Right lobe of liver (tissue), 6 donors: ENCODE results near the gene SPN. TPM values are rescaled to one million over a fixed set of nuclear protein-coding genes. Genes with fewer than 3 reads are reported as not detected.

Experiments used
- ATAC-seq, 4 donors: fragments of 200-7000 bp; cut with Tn5 transposase; one replicate each; pipeline ENCODE4 v1.9.1; 2020; ENCODE audit warnings: mild to moderate bottlenecking in 4 of 4, moderate library complexity in 4 of 4
- DNase-seq, 3 donors: peaks; one replicate each; pipeline ENCODE4 v3.0.0-alpha.2; 2020
- H3K27ac ChIP-seq, 3 donors: fragments of 200-600 bp; one replicate each; pipeline ENCODE4 v1.8.0; 2022
- H3K27me3 ChIP-seq, 2 donors: fragments of 200-600 bp; one replicate each; pipeline ENCODE4 v1.8.0; 2022
- H3K36me3 ChIP-seq, 4 donors: fragments of 200-600 bp; sonication (generic) in 1 of 4; one replicate each; pipeline versions ENCODE4 v1.5.1 to v1.8.0; 2017 to 2022; ENCODE audit warnings: control low read depth in 1 of 4
- H3K4me1 ChIP-seq, 4 donors: fragments of 200-600 bp; sonication (generic) in 1 of 4; one replicate each; pipeline versions ENCODE4 v1.5.1 to v1.8.0; 2017 to 2022; ENCODE audit warnings: control low read depth in 1 of 4
- H3K4me3 ChIP-seq, 3 donors: fragments of 200-600 bp; one replicate each; pipeline ENCODE4 v1.8.0; 2022
- H3K9me3 ChIP-seq, 4 donors: fragments of 200-600 bp; sonication (generic) in 1 of 4; one replicate each; pipeline versions ENCODE4 v1.5.1 to v1.8.0; 2017 to 2022; ENCODE audit warnings: control low read depth in 1 of 4
- CTCF ChIP-seq, 4 donors: fragments of 200-600 bp in 3 of 4; fragments of 450-650 bp in 1 of 4; IDR thresholded peaks; one replicate each; pipeline versions ENCODE4 v1.5.1 to v1.8.0; 2016 to 2022; ENCODE audit warnings: antibody characterized with exemption in 4 of 4, mild to moderate bottlenecking in 2 of 4
- POLR2A ChIP-seq: fragments of 450-650 bp; IDR thresholded peaks from one replicate; pipeline ENCODE4 v1.6.1; 2017; ENCODE audit warnings: antibody characterized with exemption, mild to moderate bottlenecking
- WGBS: methylation state at CpG from one replicate; pipeline ENCODE4 v1.1.6; 2018; ENCODE audit warnings: low coverage, low lambda C conversion rate; ENCODE audit not compliant: insufficient coverage; ENCODE audit errors: missing lambda C conversion rate; 5-methylcytosine and 5-hydroxymethylcytosine counted together
- intact Hi-C, 2 donors: fragments of 100-400 bp; cut with DNase I; formaldehyde crosslinking; loops; one replicate each; pipeline versions ENCODE4 v1.11.2 to v1.14.1; 2022
- total RNA-seq, 6 experiments: library from RNA; depleted of rRNA in 2 of 6; stranded (reverse); fragments of >200 nt in 2 of 6; fragmentation: NEBNext Ultra II Directional in 3 of 6; extraction: Animal tissue kit (Norgen Biotek cat#: 25700) in 3 of 6; gene quantifications; one replicate each; pipeline versions ENCODE4 v1.1.0 to v1.2.4, GENCODE V29; 2016 to 2023
- donor health status: DM: no; HTN: yes; CAD: no.
- donor health status: DM: no; HTN: no; CAD: no.
- donor health status: DM: no; HTN: no; CAD: no.
- donor health status: DM: no; HTN: yes; CAD: no.
- donor health status: DM: no; HTN: yes; CAD: no.

The SPN gene
- total RNA-seq, 6 experiments from 2014 or later: 0.60 to 3.3 (median 1.4) TPM

DNA sequence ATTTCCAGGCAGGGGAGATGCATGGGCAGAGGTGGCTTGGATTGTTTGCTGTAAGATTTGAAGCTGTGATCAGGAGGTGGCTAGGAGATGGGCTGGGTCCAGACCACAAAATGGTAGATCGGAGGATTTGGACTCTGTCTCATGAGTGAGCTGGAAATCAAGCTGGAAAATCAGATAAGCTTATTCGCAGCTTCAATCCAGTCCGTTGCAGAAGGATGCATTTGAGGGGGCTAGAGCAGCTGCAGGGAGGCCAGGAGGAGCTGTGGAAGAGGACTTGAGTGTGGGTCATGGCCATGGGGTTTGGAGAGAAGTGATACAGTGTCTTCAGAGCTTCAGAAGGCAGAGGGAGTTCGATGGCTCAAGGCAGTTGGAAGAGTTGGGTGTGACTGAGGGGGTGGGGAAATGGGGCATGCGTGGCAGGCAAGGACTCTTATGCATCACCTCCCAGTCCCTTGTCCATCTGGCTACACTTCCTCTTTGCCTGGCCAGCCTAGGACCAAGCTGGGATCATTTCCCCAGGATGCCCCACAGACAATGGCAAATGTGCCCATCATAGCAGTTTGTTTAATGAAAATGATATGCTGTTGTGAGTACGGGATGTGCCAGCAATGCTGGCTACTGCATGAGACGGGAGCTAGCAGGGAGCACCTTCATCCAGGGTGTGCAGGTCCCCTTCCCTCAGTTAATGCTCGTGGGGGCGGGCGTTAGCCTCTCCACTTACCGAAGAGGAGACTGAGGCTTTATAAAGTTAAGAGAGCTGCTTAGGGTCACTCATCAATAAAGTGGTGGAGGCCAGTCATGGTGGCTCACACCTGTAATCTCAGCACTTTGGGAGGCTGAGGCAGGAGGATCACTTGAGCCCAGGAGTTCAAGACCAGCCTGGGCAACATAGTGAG is 36.5 kb downstream of the SPN start:
- TF ChIP-seq POLR2A: no peak
- TF ChIP-seq CTCF (IDR thresholded peaks at IDR 0.05): no peak
- Histone ChIP-seq H3K36me3 (peaks cover 0 to 5% (median 0%) of the 10 kb centered on the region in 4 donors), H3K9me3 (no peaks in the 10 kb centered on the region), H3K27ac (no peak overlapping the region), H3K27me3 (no peaks in the 10 kb centered on the region), H3K4me3 (no peak overlapping the region), H3K4me1 (peaks cover 0 to 5% (median 0%) of the 10 kb centered on the region in 4 donors)
- ATAC-seq: peak in 2 of 4 donors; percentile 5 to 6
- 50% methylated on average over 6 of the region's 11 CpGs for WGBS
- intact Hi-C loops: loop anchor here in 1 of 2 donors (10.0 kb wide), 1 partner anchor 325 kb away; the partner anchor contains the start of gene C16orf92
- DNase-seq: no peak

DNA sequence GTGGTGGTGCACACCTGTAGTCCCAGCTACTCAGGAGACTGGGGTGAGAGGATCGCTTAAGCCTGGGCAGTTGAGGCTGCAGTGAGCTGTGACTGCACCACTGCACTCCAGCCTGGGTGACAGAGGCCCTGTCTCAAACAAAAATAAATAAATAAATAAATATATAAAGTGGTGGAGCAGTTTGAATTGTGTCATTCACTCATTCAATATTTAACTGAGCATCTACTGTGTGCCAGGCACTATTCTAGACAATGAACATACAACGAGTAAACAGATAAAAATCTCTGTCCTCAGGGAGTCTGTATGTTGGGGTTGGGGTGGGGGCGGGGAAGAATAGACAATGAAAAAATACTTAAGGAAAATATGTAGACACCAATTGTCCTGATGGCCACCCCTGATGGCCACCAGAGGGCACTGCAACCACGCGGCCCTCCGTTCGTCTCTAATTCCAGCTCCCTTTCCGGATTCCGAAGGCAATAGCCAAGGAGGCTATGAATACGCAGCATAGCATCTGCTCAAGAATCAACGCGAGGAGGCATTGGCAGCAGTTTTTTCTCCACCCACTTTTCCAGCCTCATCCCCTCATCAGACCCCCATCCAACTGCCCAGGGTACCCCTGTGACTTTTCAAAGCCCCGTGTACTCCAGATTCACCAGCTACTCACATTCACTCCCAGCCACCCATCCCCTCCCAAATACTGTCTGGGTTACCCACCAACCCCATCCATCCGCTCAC is 37.4 kb downstream of the SPN start:
- intact Hi-C loops: no loop called here
- no peak overlapping the region for H3K27ac ChIP-seq

GRCh38 chr16:29701214-29701555 is 38.1 kb downstream of the SPN start:
- intact Hi-C loops: no loop called here
- 79% methylated on average over 5 of the region's 5 CpGs for WGBS
- Histone ChIP-seq H3K4me3 (no peak overlapping the region), H3K27ac (no peak overlapping the region), H3K36me3 (peaks cover 0 to 5% (median 0%) of the 10 kb centered on the region in 4 donors), H3K27me3 (no peaks in the 10 kb centered on the region), H3K9me3 (no peaks in the 10 kb centered on the region), H3K4me1 (no peaks in the 10 kb centered on the region)
- DNase-seq: peak in 1 of 3 donors; percentile 27
- ATAC-seq: no peak
- TF ChIP-seq CTCF (IDR thresholded peaks at IDR 0.05) (no peak), POLR2A (no peak)

More for the DNA sequence above, 37.4 kb downstream of the SPN start:
- TF ChIP-seq POLR2A (no peak), CTCF (IDR thresholded peaks at IDR 0.05) (peak; percentile 75 to 94 (median 90))
- DNase-seq: peak; percentile 67 to 80 (median 74)
- no peaks in the 10 kb centered on the region for H3K9me3 ChIP-seq
- peak; percentile 85 to 96 (median 92) for ATAC-seq
- H3K27me3 ChIP-seq: no peaks in the 10 kb centered on the region
- peaks cover 0 to 5% (median 0%) of the 10 kb centered on the region in 4 donors for H3K36me3 ChIP-seq
- no peaks in the 10 kb centered on the region for H3K4me1 ChIP-seq
- no peak overlapping the region for H3K4me3 ChIP-seq
- WGBS: 12% methylated on average over 13 of the region's 14 CpGs

DNA sequence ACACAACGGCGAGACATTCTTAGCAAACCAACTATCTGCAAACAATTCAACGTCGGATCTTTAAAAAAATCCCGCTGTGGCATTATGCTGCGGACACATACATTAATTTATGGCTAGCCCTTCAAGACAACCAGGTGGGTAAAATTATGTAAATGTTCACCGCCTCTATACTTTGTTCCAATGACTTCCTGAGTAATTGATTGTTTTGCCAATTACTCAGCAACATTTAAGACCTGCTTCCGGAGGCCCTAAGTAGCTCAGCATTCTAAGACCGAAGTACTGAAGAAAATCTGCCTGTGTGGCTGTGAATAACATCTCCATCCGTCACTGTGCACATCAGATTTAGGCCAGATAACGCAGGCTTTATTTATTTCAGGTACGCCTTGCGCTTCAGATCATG is 39.2 kb downstream of the SPN start:
- WGBS: 52% methylated on average over 9 of the region's 13 CpGs
- H3K27ac ChIP-seq: no peak overlapping the region
- DNase-seq: no peak
- no peaks in the 10 kb centered on the region for H3K9me3 ChIP-seq
- H3K4me3 ChIP-seq: no peak overlapping the region
- peaks cover 0 to 3% (median 0%) of the 10 kb centered on the region in 4 donors for H3K36me3 ChIP-seq
- TF ChIP-seq CTCF (IDR thresholded peaks at IDR 0.05) (no peak), POLR2A (no peak)
- no peaks in the 10 kb centered on the region for H3K4me1 ChIP-seq
- intact Hi-C loops: no loop called here
- no peaks in the 10 kb centered on the region for H3K27me3 ChIP-seq
- ATAC-seq: no peak
